CD4-positive, alpha-beta T cell treated with Interleukin-4 for 1 hour (primary cell): ENCODE measurements around the gene WNT7B.

ENCODE experiments used
- DNase-seq, 2 donors: peaks; one replicate each; pipeline ENCODE4 v3.0.0-alpha.2; 2020 to 2022

Gene WNT7B

DNA sequence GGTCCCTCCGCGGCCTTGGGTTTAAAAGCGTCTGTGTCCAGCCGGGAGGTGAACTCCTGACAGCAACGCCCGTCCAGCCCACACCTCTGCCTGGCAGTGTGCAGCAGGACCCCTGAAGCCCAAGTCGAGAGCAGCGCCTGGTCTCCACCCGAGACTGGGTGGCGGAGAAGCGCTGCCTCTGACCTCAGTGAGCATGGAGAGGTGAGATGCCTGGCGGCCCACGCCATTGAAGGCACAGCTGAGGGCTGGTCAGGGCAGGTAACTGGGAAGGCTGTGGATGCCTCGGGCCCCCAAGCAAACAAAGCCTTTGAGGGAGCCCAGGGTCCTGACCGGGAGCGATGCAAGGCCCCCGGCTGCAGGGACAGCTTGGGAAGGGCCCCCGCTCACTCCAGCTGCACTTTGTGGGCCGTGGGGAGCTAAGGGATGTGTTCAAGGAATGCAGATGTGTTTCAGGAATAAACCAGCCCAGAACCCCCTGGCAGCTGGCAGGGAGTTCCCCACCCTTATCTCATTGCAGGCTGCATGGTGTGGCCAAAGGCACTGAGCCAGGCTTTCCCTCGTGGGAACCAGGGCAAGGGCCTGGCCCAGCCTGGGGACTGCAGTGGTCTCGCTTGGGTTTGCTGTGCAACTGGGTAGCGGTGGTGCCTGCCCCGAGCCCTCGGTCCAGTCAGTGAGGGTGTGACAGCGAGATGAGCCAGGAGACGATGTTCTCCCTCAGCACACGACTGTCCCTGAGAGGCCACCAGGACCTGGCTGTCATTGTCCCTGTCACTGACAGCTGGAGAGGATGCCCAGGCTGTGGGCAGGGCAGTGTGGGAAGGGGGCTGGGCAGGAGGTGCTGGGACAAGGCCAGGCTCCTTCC is 92.5 kb downstream of the WNT7B start:
- no peak for DNase-seq

DNA sequence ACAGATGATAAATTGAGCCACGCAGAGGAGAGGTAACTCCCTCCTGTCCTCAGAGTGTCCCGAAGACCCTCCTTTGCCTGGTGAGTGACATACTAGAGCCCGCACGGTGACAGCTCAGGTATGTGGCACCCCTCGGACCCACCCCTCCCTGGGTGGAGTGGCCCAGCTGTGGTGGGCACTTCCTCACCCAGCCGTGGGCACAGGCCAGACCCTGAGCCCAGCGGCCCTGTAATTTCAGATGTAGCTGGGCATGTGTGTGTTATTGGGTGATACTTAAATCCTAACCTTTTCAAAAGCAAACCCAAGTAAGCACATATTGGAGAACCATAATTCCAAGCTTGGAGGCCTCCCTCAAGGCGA is 93.2 kb downstream of the WNT7B start:
- DNase-seq, result no peak

DNA sequence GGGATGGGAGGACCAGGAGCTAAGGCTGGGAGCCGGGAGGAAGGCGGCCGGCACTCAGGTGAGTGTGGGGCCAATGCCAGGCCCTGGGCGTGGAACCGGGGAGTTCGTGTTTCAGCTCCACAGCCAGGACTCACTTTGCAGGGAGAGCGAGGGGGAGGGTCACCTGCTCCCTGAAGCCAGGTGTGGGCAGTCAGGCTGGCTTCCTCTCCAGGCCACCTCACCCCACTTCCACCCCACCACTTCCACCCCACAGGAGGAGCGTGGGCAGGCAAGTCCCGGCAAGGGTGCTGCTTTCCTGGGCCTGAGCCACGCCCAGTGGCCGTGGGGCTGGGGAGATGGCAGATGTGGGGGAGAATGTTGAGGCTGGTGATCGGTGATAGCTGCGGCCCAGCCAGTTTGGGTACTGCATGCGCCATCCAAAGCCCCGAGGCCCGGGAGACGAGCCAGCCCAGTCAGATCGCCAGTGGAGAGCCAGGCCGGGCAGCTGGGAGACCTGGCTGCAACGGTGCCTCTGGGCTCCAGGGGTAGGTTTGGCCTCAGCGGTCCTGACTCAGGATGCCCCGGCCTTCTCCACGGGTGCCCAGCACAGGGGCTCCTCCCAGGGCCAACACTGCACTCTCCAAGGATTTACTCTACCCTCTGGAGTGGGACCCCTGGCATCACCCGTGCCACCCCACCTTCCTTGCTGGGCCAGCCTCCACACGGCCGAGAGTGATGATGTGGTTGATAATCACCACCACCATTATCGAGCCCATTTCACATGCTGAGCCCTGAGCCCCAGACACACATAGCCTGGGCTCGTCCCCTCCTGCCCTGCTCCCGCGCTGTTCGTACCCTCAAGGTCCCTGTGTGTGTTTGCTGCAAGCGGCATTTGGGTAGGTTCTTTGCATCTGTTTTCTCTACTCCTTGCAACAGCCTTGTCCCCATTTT is 93.8 kb downstream of the WNT7B start:
- no peak for DNase-seq

DNA sequence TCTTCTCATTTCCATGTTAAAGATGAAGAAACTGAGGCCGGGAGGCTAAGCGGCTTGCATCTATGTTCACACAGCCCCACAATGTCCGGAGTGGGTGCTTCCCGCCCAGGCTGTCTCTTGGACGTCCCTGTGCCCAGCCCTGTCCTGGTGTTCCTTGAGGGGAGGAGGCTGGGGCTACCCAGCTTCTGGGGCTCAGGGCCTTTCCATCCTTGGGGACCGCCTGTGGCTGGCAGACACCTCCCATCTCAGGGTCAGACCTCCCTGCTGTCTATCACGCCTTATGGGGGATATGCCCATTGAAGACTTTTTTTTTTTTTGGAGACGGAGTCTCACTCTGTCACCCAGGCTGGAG is 95.5 kb downstream of the WNT7B start:
- no peak for DNase-seq

DNA sequence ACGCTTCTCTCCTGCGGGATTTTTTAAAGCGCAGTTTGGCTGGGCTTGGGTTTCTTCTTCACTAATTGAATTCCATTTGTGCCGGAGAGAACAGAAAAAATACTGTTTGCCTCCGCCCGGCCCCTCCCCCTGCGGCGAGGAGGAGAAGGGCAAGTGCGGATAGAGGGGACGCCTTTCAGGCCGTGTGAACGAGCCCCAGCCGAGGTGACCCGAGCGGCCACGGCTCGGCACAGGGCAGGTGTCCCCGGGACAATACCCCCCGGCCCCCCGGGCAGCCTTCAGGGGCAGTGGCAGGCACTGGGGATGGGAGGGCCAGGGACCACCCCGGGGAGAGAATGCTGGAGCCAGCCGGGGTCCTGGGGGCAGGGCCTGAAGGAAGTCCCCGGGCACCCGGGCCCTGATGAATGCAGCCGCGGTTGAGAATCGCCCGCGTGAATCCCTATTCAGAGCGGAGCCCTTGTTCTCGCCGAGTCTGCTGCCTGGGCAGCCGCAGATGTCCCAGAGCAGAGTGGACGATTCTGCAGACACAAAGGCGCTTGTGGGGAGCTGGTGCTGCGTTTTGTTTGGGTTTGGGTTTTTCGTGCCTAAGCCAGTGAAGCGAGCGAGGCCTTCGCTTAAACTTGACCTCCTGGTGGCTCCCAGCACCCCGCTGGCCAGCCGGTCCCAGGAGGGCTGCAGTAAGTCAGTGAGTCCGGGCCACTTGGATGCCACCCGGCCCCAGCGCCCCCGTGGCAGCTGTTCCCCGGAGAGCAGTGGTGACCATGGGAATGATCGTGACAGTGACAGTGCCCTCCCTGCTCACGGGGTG is 96.0 kb downstream of the WNT7B start:
- no peak for DNase-seq

DNA sequence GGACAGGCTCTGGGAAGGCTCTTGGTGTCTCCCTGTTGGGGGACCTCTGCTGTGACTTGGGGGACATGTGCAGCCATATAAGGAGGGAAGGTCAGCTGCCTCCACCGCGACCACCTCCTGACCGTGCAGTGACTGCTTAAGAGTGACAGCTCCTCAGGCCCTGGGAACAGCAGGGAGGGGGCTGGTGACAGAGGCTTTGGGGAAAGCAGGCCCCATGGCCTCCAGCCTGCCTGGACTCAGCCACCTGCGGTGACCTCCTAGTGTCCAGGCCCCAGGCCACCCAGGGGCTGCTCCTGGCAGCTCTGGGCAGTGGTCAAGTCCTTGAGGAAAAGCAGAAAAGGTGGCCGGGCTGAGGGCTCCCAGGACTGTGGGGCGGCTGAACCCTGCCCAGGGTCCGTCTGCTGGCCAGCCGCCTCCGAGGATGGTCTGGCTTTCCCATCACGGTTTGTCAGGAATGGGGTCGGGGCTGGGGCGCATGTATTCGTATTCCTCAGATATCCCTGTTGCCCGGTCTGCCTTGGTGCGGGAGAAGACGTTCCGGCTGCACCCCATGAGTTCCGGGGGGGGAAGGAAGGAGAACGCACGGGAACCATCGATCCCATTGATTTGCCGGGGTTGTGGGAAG is 96.8 kb downstream of the WNT7B start:
- DNase-seq, result no peak

DNA sequence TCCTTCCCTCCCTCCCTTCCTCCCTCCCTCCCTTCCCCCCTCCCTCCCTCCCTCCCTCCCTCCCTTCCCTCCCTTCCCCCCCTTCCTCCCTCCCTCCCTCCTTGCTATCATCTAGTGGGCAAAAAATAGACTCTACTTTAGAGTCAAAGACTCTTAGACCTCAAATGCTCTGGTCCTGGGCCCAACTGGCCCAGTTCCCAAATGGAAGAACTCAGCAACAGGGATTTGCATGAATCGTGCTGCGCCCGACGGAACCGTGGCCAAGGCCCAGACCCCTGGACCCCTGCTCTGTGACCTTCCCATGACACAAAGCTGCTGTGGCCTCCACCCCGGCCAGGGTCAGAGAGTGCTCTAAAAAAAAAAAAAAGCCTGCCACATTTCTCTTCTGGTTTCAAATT is 97.4 kb downstream of the WNT7B start:
- DNase-seq, result no peak

DNA sequence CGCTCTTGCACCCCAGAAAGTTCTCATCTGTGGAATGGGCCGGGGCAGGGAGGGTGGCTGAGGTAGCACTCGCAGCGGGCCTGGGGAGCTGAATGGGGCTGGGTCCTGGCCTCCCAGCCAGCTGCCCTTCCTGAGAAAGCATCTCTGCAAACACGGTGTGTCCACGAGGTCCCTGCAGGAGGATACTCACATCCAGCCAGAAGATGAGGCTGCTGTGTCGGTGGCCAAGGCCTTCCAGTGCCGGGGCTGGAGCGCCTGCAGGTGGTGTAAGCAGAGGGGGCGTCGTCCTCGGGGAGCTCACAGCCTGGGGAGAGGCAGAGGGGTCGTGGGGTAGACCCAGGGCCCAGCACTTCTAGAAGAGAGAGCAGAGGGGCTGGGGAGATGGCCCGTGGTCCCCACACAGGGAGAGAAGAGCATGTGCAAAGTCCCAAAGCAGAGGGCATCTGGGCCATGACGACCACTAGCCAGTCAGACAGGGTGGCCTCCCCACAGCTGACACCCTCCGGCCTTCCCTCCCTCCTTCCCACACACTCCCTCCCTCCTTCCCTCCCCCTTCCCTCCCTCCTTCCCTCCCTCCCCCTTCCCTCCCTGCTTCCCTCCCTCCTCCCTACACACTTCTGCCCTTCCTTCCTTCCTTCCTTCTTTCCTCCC is 97.9 kb downstream of the WNT7B start:
- no peak for DNase-seq

DNA sequence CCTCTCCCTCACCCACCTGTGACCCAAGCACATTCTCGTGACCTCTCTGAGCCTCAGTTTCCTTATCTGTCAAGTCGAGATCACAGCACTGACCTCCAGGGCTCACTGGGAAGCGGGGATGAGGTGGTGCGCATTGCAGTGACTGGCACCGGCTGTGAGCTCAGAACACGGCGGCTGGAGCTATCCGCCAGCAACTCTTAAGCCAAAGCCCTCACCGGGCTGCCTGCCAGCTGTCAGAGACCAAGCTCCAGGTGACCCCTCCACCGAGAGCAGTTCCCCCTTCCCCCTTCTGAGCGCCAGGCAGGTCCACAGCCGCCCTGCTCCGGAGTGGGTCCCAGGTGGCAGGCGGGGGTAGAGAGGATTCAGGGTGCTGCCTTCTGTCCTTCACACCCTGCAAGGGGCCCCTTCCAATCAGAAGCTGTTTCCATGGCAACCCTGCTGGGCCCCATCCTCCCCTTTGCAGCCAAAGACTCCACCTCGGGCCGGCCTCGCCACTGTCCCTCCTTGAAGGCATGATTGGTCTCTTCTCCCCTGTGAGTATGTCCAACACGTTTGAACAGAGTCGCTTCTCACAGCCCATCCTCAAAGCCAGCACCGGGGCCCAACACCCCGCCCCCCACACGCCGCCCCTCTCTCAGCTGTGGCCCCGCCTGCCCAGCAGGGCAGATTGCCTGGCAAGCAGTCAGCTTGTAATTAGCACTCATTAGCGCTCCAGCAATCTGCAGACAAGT is 98.7 kb downstream of the WNT7B start:
- DNase-seq, result no peak

DNA sequence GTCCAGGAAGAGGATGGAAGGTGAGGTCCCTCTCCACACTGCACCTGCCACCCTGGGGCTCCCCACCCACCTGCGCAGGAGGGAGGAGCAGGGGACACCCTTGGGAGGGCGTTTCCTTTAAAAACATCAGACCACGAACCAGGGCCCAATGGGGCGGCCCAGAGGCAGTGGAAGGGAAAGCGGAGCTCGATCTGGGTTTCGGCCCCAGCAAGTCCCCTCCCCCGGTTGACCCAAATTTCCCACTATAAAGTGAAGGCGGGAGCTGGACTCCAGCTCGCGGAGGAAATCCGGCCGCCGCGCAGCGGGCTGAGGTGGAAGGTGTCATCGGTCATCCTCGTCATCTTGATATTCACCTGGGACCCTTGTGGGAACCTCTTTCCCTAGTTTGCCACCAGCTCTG is 99.3 kb downstream of the WNT7B start:
- DNase-seq, result no peak

DNA sequence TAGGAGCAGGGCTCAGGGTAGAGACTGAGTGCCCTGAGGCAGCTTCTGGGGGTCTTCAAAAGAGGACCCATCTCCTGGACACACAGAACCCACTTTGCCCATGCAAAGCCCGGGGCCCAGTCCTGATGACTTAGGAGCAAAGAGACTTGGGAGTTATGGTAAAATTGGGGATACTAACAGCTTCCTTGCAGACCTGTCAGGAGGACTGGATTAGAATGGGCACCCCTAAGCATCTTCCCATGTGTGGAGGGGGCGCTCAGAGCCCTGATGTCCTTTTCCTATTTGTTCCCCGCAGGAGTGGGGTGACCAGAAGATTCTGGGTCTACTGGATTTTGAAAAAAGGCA is 100.0 kb downstream of the WNT7B start:
- no peak for DNase-seq

DNA sequence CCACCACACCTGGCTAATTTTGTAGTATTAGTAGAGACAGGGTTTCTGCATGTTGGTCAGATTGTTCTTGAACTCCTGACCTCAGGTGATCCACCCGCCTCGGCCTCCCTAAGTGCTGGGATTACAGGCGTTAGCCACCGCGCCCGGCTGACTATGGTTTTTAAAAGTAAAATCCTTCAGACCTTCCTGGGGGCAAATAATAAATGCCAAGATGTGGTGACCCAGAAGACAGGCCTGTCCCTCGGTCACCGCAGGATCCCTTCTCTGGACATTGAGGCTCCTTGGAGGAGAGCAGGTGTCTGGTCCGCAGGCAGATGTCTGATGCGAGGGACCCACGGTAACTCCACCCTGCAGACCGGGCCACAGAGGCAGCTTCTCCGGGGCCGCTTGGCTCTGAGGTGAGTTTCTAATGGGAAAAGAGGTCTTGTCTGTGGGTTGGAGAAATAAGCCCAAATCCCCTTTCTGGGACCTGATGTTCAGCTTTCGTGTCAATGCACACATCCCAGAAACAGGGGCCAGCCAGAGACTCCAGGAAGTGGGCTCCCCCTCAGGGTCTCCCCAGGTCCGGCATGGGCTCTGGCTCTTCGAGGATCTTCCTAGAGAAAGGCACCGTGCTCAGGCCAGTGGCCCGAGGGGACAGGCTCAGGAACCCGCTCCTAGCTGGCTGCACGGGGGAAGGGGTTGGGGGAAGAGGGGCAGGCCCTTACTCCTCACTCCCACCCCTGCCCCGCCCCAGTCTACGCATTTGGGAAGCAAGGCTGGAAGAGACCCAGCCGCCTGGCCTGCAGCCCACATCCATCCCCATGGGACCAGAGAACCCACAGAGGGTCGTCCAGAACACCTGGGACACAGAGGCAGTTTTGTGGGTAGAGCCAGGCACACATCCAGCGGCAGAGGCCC is 100.6 kb downstream of the WNT7B start:
- no peak for DNase-seq

DNA sequence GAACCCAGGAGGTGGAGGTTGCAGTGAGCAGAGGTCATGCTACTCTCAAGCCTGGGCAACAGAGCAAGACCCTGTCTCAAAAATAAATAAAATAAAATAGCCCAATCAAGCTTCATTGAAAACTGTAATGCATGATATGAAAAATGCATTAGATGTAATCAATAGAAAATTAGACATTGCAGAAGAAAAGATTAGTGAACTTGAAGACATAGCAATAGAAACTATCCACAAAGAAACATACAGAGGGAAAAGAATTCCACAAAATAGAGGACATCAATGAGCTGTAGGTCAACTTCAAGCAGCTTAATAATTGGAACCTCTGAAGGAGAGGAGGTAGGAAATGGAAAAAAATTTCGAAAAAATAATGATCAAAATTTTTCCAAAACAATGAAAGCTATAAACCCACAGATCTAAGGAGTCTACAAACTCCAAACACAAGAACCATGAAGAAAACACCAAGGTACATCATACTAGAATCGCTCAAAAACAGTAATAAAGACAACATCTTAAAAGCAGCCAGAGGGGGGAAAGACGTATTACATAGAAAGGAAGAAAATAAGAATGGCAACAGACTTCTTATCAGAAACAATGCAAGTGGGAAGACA is 104.2 kb downstream of the WNT7B start:
- no peak for DNase-seq

DNA sequence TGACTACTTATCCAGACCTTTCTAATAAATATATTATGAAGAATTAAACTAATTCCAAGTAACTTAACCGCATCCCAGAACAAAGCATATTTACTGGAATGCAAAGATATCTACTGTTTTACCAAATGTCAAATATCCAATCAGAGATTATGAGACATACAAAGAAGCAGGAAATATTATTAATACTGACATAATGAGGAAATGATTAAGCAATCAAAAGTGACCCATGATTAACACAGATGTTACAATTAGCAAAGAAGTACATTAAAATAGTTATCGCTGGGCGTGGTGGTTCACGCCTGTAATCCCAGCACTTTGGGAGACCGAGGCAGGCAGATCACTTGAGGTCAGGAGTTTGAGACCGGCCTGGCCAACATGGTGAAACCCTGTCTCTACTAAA is 105.2 kb downstream of the WNT7B start:
- DNase-seq, result no peak
